SW 1271 (cell line): Measurements from ENCODE around the gene GDAP1L1.
"Not testable (repeated sequence)": the region's sequence is repeated elsewhere in the genome, so short reads cannot be mapped to it uniquely, and the experiment has no call there.

Experiments used
- DNase-seq, 2 experiments: peaks; one replicate each; lab custom pipeline; 2025; lab: John Stamatoyannopoulos, UW

Gene GDAP1L1

GRCh38 chr20:44302736-44303135 is 55.6 kb downstream of the GDAP1L1 start:
- DNase-seq = no peak

GRCh38 chr20:44304383-44304782 is 57.3 kb downstream of the GDAP1L1 start:
- DNase-seq = no peak

GRCh38 chr20:44306927-44307326 is 59.8 kb downstream of the GDAP1L1 start:
- no peak for DNase-seq

- no peak for DNase-seq
These were observed 62.9 kb downstream of the GDAP1L1 start for GRCh38 chr20:44309763-44310663.

- DNase-seq = peak; percentile 85 to 94
These were observed 63.8 kb downstream of the GDAP1L1 start, which contains the start of gene FITM2 for GRCh38 chr20:44310664-44311639. Gene FITM2 (minus strand): TSS chr20:44311202. CDS start chr20:44311148, 54 bp downstream.

DNA sequence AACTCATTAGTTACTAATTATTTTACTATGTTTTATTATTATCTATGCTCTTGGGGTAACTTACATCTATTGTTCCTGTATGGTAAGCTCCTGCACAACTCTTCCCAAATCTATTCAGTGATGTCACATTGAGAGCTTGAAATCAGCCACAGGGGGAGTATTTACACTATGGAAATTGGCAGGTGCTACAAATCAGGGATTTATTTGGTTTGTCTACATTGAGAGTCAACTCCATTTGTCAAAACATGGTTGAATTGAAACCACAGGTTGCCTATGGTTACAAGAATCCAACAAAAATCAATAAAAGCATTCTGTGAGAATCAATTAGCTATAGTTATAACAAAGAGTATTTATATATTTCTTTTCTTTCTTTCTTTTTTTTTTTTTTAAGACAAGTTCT is 67.8 kb downstream of the GDAP1L1 start:
- no peak for DNase-seq

- DNase-seq = no peak
These were observed 72.8 kb downstream of the GDAP1L1 start for GRCh38 chr20:44319839-44320422.

- DNase-seq = no peak
These were observed 77.2 kb downstream of the GDAP1L1 start for GRCh38 chr20:44324343-44324742.

DNA sequence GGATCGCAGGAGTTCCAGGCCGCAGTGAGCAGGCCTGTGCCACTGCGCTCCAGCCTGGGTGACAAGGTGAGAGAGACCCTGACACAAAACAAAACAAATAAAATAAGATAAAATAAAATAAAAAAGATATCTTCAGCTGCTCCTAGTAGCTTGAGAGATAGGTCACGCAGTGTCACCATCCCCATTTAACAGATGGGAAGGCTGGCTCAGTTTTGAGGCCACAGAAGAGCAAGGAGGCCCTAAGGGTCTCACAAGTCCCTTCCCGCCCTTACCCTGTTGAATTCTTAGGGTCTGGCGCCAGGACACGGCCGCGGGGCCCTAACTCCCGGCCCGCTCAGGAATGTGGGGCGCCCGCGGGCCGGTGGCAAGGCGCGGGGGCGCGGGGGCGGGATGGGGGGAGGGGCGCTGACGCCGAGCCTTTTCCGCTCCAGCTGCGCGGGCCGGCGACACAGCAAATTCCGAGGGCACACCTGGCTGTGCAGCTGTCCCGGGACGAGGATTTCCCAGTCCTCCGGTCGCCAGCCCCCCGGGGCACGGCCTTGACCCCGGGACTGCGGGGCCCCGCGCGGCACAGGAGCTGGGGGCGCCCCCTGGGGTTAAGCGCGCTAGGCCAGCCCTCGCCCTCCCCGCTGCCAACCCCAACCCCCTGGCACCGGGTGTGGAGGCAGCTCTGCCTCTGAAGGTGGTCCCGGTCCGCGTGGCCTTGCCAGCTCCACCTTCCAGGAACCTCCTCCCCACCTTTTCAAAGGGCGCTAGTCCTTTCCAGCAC is 79.5 kb downstream of the GDAP1L1 start:
- DNase-seq = no peak

- not testable (repeated sequence) for DNase-seq
These were observed 80.6 kb downstream of the GDAP1L1 start for GRCh38 chr20:44327748-44328147.

DNA sequence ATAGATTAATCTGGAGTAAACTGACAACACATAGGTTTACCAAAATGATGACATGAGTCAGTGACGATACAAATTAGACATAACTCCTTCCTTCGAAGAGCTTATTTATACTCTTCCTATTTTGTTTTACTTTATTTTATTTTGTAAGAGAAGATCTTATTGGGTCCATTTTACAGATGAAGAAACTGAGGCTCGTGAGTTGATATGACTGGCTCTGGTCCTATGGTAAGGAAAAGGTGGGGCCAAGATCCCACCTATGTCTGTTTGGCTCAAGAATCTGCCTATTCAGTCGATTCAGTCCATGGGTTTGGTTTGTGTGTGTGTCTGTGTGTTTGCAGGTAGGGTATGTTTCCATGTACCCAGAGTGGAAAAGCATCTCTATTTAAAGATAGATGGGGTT is 81.3 kb downstream of the GDAP1L1 start:
- DNase-seq = no peak
